ENCODE results near the gene RBM22. TPM values are rescaled to one million over a fixed set of nuclear protein-coding genes. Genes with fewer than 3 reads are reported as not detected.

Gene RBM22
- total RNA-seq, 2 donors from 2014 or later: 96.0 to 105 TPM

DNA sequence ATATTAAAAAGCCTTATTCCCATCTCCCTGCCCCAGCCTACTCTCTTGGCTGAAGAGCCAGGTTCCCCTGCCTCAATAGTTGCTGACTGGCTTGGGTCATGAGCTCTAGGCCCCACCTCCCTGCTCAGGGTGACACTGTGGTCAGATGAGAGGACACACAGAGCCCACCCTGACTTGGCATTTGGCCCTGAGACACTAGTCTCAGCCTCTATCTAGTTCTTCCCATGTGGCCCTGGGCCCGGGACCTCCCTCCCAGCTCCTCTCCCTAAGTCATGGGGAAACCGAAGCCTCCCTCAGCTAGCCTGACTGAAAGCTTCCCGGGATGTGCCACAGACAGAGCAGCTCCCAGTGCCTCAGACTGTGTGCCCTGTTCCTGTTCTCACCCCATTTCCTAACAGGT lies 45.6 kb downstream of the RBM22 start:
- no peaks in the 10 kb centered on the region for H3K9me3 ChIP-seq (ENCODE audit: control insufficient read depth, low read length, poor library complexity, severe bottlenecking)
- Mint-ChIP-seq H3K4me1 (peaks cover 13% of the 10 kb centered on the region), H3K27me3 (peaks cover 4% of the 10 kb centered on the region), H3K27ac (peak overlapping the region; percentile 62), H3K36me3 (ENCODE audit: low read depth) (no peaks in the 10 kb centered on the region), H3K4me3 (peak overlapping the region; percentile 12)
- ATAC-seq (no peak), DNase-seq (no peak)

DNA sequence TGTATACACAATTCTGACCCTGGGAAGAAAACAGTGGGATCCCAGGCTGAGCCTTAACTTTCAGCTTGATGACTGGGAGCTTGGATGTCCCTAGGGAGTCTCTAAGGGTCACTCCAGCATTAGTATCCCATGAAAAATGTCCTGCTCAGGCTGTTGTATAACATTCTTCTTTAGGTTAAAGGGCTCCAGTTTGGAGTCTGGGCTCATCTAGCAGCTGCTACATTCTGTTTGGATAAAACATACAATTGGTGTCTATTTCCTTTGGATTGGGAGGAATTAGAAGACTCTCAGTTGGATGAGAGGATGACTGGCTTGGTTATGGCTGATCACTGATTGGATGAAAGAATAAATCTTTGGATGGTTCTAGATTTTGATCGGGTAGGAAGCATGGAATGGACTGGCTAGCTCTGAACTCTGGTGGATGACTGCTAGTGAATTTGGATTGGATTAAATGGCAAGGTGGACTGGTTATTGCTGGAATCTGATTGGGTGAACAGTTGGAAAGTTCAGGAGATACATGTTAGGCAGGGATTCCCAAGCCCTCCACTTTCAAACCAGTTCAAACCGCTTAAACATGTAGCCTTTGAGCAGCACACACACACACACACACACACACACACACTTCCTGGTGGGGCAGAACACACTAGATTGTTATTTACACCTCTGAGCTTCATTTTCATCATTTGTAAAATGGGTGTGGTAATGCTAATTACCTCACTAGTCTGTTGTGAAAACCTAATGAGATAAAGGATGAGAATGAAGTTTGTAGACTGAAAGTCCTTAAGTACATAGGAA lies 46.9 kb downstream of the RBM22 start:
- H3K9me3 ChIP-seq (ENCODE audit: control insufficient read depth, low read length, poor library complexity, severe bottlenecking): no peaks in the 10 kb centered on the region
- peaks cover 13% of the 10 kb centered on the region for H3K4me1 Mint-ChIP-seq
- H3K27me3 Mint-ChIP-seq: no peaks in the 10 kb centered on the region
- H3K27ac Mint-ChIP-seq: peak overlapping the region; percentile 37
- no peak overlapping the region for H3K4me3 Mint-ChIP-seq
- ATAC-seq (no peak), DNase-seq (no peak)
- H3K36me3 Mint-ChIP-seq (ENCODE audit: low read depth): no peaks in the 10 kb centered on the region

DNA sequence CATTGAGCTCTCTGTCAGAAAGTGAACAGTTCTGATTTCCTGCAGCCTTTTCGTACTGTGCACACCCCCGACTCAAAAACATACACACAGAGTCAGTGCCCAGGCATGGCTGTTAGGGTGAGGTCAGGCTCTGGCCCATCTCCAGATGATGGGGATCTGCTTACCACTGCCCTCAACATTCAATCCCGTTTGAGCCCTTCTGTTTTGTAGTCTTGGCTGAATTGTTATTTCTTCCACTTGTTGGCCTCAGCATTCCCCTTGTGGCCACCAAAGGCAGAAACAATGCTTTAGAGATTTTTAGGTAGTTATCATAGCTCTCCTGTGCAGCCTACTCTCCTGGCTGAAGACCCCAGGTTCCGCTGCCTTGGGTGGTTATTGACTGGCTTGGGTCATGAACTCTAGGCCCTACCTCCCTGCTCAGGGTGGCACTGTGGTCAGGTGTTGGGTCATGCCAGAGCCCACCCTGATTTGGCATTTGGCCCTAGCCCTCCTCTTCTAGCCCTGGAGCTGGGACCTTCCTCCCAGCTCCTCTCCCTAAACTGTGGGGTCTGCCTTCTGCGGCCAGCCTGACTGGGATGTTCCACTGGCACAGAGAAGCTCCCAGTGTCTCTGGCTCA lies 47.6 kb downstream of the RBM22 start:
- Mint-ChIP-seq H3K4me3 (no peak overlapping the region), H3K27me3 (no peaks in the 10 kb centered on the region), H3K4me1 (peaks cover 13% of the 10 kb centered on the region), H3K36me3 (ENCODE audit: low read depth) (no peaks in the 10 kb centered on the region), H3K27ac (no peak overlapping the region)
- no peaks in the 10 kb centered on the region for H3K9me3 ChIP-seq (ENCODE audit: control insufficient read depth, low read length, poor library complexity, severe bottlenecking)
- no peak for ATAC-seq
- no peak for DNase-seq

DNA sequence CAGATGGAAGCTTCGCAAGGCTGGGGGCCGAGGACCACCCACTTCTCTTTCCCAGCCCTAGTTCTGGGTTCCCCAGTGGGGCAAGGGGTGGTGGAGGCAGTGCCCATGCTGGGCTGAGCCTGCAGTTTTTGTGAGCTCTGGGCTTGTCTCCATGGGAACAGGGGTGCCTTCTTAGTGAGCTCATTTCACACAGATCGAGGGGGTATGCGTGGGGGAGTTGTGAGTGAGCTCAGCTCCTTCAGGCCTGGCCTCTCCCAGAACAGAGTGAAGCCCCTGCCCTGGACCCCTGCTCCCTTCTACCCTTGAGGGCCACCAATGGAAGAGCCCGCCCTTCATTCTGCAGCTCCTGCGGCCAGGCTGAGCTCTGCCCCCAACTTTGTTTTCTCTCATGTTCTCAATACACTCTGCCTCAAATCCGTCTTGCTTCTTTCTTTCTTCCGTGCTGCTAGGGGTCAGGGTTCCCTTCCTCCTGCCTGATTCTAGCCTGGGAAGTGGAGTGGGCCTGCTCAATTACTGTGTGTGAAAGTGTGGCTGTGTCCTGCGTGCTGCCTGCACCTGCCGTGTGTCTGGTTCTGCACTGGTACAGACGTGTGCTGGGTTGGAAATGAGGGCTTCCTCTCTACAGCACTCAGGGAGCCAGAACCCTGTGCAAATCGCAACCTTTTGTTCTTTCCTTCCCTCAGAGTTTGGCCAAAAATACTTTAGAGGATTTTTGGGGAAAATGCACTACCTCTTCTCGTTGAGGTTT lies 48.8 kb downstream of the RBM22 start:
- no peaks in the 10 kb centered on the region for H3K9me3 ChIP-seq (ENCODE audit: control insufficient read depth, low read length, poor library complexity, severe bottlenecking)
- no peak for ATAC-seq
- H3K4me1 Mint-ChIP-seq: peaks cover 5% of the 10 kb centered on the region
- H3K36me3 Mint-ChIP-seq (ENCODE audit: low read depth): no peaks in the 10 kb centered on the region
- H3K4me3 Mint-ChIP-seq: no peak overlapping the region
- no peaks in the 10 kb centered on the region for H3K27me3 Mint-ChIP-seq
- H3K27ac Mint-ChIP-seq: peak overlapping the region; percentile 79
- no peak for DNase-seq

DNA sequence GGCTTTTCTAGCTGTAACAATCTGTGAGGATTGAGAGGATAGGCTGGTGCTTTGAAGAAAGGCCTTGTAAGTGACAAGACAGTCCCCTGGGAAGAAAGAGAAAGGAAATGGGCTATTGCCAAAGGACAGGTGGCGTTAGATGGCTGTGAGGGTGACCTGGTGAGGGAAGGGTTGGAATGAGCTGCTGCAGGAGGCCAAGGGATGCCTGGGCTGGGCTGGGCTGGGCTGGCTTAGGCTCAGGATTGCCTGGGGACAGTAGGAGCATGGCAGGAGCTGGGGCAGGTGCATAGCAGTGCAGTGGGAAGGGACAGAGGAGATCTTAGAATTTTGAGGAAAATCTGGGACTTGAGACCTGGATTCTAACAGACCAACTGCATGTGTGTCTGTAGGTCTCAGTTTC lies 49.5 kb downstream of the RBM22 start:
- Mint-ChIP-seq H3K4me1 (peaks cover 5% of the 10 kb centered on the region), H3K27ac (peak overlapping the region; percentile 79), H3K27me3 (no peaks in the 10 kb centered on the region), H3K36me3 (ENCODE audit: low read depth) (no peaks in the 10 kb centered on the region), H3K4me3 (no peak overlapping the region)
- ATAC-seq (no peak), DNase-seq (no peak)
- H3K9me3 ChIP-seq (ENCODE audit: control insufficient read depth, low read length, poor library complexity, severe bottlenecking): no peaks in the 10 kb centered on the region

DNA sequence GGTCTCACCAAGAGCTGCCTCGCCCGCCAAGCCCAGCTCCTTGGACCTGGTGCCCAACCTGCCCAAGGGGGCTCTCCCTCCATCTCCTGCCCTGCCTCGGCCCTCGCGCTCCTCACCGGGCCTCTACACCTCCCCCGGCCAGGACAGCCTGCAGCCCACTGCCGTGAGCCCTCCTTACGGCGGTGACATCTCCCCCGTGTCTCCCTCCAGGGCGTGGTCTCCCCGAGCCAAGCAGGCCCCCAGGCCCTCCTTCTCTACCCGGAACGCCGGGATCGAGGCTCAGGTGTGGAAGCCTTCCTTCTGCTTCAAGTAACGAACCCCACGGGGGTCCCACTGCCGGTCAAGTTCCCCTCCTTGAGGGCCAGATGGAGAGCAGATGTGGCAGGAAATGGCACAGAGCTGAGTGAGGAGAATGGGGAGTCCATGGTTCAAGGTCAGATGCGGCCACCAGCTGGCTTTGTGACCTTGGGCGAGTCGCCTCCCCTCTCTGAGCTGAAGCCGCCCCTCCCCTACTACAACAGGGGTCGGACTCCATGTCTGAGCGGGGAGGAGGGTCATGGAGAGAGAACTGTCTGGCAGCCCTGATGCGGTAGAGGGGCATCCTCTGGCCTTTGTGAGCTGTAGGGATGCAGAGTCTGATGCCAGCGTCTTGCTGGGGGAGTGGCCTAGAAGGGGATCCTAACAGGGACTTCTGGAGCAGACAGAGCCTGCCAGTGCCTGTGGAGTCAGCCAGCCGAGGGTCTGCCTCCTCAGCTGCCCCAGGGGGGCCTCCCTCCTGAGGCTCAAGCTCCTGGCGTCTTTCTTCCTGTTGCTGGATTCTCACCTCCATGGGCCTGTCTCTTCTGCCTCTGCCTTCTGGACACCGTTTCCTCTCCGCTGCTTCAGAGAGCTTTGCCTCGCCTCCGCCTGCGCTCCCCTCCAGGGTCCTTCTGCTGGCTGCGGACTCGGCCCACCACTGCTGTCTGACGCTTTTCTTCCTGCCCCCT lies 50.5 kb downstream of the RBM22 start:
- peaks cover 3% of the 10 kb centered on the region for H3K4me1 Mint-ChIP-seq
- ATAC-seq: no peak

DNA sequence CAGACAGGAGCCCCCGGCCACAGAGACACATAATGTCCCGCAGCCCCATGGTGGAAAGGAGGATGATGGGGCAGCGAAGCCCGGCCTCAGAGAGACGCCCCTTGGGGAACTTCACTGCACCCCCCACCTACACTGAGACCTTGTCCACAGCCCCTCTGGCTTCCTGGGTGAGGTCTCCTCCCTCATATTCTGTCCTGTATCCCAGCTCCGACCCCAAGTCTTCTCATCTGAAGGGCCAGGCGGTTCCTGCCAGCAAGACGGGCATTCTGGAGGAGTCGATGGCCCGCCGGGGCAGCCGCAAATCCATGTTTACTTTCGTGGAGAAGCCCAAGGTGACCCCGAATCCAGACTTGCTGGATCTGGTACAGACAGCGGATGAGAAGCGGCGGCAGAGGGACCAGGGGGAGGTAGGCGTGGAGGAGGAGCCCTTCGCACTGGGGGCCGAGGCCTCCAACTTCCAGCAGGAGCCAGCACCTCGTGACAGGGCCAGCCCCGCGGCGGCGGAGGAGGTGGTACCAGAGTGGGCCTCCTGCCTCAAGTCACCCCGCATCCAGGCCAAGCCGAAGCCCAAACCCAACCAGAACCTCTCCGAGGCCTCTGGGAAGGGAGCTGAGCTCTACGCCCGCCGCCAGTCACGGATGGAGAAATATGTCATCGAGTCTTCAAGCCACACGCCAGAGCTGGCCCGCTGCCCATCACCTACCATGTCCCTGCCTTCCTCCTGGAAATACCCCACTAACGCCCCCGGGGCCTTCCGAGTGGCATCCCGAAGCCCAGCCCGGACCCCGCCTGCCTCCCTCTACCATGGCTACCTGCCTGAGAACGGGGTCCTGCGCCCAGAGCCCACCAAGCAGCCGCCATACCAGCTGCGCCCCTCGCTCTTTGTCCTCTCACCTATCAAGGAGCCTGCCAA lies 51.5 kb downstream of the RBM22 start:
- no peaks in the 10 kb centered on the region for H3K9me3 ChIP-seq (ENCODE audit: control insufficient read depth, low read length, poor library complexity, severe bottlenecking)
- H3K27ac Mint-ChIP-seq: no peak overlapping the region
- DNase-seq (no peak), ATAC-seq (no peak)
- H3K27me3 Mint-ChIP-seq: peaks cover 3% of the 10 kb centered on the region
- no peaks in the 10 kb centered on the region for H3K36me3 Mint-ChIP-seq (ENCODE audit: low read depth)
- H3K4me1 Mint-ChIP-seq: peaks cover 3% of the 10 kb centered on the region
- H3K4me3 Mint-ChIP-seq: no peak overlapping the region

More for the DNA sequence above, 50.5 kb downstream of the RBM22 start:
- no peak for DNase-seq
- Mint-ChIP-seq H3K4me3 (no peak overlapping the region), H3K36me3 (ENCODE audit: low read depth) (no peaks in the 10 kb centered on the region), H3K27me3 (no peaks in the 10 kb centered on the region), H3K27ac (peak overlapping the region; percentile 79)
- H3K9me3 ChIP-seq (ENCODE audit: control insufficient read depth, low read length, poor library complexity, severe bottlenecking): no peaks in the 10 kb centered on the region

DNA sequence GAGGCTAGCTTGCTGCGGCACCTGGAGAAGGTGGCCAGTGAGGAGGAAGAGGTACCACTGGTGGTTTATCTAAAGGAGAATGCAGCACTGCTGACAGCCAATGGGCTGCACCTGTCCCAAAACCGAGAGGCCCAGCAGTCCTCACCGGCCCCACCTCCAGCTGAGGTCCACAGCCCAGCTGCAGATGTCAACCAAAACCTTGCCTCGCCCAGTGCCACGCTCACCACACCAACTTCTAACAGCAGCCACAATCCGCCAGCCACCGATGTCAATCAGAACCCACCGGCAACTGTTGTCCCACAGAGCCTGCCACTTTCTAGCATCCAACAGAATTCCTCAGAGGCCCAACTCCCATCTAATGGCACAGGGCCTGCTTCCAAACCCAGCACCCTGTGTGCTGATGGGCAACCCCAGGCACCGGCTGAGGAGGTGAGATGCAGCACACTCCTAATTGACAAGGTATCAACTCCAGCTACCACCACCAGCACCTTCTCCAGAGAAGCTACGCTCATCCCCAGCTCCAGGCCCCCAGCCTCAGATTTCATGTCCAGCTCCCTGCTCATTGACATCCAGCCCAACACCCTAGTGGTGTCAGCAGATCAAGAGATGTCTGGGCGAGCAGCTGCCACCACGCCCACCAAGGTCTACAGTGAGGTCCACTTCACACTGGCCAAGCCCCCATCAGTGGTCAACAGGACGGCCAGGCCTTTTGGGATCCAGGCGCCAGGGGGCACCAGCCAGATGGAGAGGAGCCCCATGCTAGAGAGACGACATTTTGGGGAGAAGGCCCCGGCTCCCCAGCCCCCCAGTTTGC lies 52.4 kb downstream of the RBM22 start:
- no peaks in the 10 kb centered on the region for H3K36me3 Mint-ChIP-seq (ENCODE audit: low read depth)
- H3K4me1 Mint-ChIP-seq: no peaks in the 10 kb centered on the region
- H3K27ac Mint-ChIP-seq: no peak overlapping the region
- DNase-seq (no peak), ATAC-seq (no peak)
- H3K27me3 Mint-ChIP-seq: peaks cover 8% of the 10 kb centered on the region
- no peaks in the 10 kb centered on the region for H3K9me3 ChIP-seq (ENCODE audit: control insufficient read depth, low read length, poor library complexity, severe bottlenecking)
- no peak overlapping the region for H3K4me3 Mint-ChIP-seq

DNA sequence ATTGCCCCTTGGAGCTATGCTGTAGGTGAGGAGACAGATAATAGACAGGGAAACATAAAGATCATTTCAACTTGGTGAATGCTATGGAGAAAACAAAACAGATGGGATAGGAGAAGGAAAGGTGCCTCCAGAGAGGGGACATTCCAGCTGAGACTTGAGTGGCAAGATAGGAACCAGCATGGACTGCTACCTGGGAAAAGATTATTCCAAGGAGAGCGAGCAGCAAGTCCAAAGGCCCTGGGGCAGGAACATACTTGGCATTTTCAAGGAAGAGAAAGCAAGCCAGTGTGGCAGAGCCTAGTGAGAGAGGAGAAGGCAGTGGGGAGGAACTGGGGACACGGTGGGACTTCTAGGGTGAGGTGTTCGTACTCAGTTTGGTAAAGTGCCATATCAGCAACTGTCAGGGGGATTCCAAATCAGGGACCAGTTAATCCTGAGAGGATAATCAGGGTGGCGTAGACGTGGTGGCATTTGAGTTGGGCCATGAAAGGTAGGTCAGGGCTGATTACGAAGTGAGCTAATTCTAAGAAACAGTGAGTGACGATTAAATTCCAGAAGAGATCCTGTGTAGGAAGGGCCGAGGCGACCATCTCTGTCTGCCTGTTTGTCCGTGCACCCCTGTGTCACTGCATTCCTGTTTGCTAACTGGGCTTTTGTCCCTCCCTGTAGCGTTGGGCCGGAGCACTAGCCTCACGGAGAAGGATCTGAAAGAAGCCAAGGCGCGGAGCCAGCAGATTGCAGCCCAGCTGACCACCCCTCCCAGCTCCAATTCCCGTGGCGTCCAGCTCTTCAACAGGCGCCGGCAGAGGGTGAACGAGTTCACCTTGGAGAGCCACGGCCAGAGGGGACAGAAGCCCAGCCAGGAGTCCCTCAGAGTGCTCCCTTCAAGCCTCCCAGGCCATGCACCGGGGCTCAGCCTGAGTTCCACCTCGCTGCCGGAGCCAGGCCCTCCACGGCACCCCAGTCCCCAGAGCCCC lies 53.3 kb downstream of the RBM22 start:
- DNase-seq (no peak), ATAC-seq (no peak)
- Mint-ChIP-seq H3K4me3 (no peak overlapping the region), H3K27me3 (peaks cover 8% of the 10 kb centered on the region), H3K4me1 (no peaks in the 10 kb centered on the region), H3K27ac (no peak overlapping the region), H3K36me3 (ENCODE audit: low read depth) (no peaks in the 10 kb centered on the region)
- H3K9me3 ChIP-seq (ENCODE audit: control insufficient read depth, low read length, poor library complexity, severe bottlenecking): no peaks in the 10 kb centered on the region

DNA sequence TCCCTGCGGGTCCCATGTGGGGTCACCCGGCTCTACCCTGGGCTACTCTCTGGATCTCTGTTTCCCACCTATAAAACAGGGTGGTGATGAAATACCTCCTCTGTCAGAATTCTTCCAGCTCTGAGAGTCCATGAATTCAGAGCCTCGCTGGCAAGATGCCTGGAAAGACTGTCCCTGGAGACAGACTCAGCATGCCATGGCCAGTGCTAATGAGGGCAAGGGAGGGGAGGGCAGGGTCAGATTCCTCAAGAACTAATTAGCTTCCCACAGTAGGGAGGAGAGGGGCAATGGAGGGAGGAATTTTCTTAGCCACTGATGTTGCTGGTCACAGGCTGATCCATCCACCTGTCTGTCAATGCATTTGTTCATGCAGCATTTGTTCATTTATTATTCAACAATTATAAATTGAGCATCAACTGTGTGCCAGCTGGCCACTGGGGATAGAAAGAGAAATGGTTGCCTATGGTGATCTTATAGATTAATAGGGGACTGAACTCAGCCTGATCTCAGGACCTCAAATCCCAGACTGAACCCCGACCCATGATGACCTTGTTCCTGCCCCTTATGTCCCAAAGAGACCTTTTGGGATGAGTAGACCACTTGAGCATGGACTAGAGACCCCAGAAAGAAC lies 55.7 kb downstream of the RBM22 start:
- Mint-ChIP-seq H3K27me3 (peaks cover 11% of the 10 kb centered on the region), H3K4me3 (no peak overlapping the region), H3K4me1 (no peaks in the 10 kb centered on the region), H3K36me3 (ENCODE audit: low read depth) (no peaks in the 10 kb centered on the region), H3K27ac (no peak overlapping the region)
- no peak for ATAC-seq
- DNase-seq: no peak
- no peaks in the 10 kb centered on the region for H3K9me3 ChIP-seq (ENCODE audit: control insufficient read depth, low read length, poor library complexity, severe bottlenecking)
